GM12875 (cell line): ENCODE results near the gene PKD1L1.

ENCODE experiments used
- H3K4me3 ChIP-seq: one replicate; pipeline ENCODE4 v1.5.1; 2011; ENCODE audit warnings: low read depth, low read length, control low read depth
- CTCF ChIP-seq: IDR thresholded peaks from 2 replicates; pipeline ENCODE4 v1.5.1; 2011; ENCODE audit warnings: low read depth, mild to moderate bottlenecking, control low read depth, inconsistent platforms, low read length, moderate library complexity, borderline replicate concordance; ENCODE audit not compliant: insufficient read depth

PKD1L1 gene

GRCh38 chr7:47866120-47866519 lies 82.1 kb downstream of the PKD1L1 start:
- H3K4me3 ChIP-seq, result no peak overlapping the region
- TF ChIP-seq CTCF, result no peak

DNA sequence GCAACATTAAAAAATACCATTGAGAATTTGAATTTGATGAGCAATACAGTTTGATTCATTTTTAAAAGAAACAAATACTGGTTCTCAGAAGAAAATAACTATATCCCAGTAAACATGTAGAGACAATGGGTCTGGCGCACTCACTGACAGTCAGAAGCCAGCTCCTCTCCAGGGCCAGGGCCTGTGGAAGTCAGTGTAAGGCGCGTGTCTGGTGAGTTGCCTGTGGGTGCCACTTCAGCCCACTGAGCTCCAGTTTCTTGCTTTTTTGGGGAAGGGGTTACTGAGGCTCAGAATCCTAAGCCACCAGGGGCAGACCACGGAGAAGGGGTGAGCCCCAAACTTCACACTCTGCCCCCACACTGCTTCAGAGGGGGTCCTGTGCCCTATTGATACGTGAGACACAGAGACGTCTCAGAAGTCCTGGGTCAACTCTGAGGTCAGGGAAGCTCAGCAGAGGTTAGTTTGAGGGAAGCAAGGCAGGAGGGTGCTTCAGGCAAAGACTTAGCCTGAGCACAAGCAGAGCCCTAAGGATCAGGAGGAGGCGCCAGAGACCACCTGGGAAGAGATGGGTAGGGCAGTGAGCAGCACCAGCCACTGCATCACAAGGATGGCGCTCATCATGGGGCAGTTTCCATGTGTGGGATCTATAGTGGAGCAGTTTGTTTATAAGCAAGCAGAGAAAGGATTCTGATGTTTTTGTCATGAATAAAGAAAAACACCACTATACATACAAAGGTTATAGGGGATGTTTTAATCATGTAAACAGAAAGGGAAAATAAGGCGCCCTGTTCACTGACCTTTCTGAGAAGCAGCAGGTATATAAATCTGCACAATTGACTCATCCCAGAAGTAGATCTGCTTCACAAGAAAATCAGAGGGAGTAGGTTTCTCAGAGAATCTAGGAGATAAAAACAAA lies 95.7 kb downstream of the PKD1L1 start:
- H3K4me3 ChIP-seq, result no peak overlapping the region
- TF ChIP-seq CTCF, result peak; percentile 47

GRCh38 chr7:47847207-47847606 lies 101.1 kb downstream of the PKD1L1 start:
- no peak overlapping the region for H3K4me3 ChIP-seq
- no peak for TF ChIP-seq CTCF

DNA sequence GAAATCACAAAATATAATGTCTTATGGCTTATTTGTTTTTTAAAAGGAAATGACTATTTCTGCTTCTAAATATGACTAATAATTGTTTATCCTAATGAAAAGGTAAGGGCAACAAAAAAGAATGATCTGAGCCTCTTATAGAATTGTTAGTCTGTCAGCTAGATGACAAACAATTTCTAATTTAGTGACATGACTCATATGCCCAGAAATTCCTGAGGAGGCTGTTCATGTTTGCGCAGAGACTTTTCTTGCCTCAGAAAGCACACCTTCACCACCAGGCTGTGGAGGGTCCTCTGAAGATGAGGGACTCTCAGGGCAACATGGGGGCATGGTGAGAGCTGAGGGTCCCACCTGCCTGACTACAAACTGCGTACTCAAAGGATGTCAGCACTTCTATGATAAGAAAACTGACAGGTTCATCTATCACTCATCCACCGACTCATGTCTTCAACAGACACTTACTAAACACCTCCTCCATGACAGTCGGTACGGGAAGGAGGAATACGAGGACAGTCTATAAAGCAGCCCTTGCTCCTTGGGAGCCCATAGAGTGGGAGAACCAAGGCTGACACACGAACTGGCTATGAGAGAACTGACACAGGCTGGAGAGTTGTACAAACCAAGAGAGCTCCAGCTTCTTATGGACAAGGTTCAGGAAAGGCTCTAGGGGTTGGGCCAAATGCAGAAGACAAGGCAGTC lies 102.0 kb downstream of the PKD1L1 start:
- H3K4me3 ChIP-seq, result no peak overlapping the region
- TF ChIP-seq CTCF, result no peak

DNA sequence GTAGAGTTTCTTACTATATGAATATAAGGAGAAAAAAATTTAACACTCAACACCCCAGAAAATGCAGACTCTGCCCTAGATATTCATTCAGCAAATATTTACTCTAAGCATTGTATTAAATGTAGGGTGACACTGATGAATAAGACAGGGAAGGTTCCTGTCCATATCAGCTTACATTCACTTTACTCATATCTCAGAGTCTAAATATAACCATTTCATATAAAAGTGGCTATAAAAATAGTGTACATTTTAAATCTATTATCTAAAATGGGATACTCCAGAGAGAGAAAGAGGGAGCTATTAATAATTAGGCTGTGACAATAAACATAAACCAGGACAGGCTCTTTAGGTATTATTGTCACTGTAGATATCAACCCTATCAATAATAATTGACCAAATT lies 104.0 kb downstream of the PKD1L1 start:
- no peak overlapping the region for H3K4me3 ChIP-seq
- TF ChIP-seq CTCF, result no peak

GRCh38 chr7:47843291-47843690 lies 105.0 kb downstream of the PKD1L1 start:
- no peak for TF ChIP-seq CTCF
- H3K4me3 ChIP-seq, result no peak overlapping the region

GRCh38 chr7:47839381-47839780 lies 108.9 kb downstream of the PKD1L1 start:
- H3K4me3 ChIP-seq, result no peak overlapping the region
- no peak for TF ChIP-seq CTCF
